Activated CD8-positive, alpha-beta memory T cell treated with anti-CD3 and anti-CD28 coated beads for 48 hours (primary cell): Measurements from ENCODE around the gene PCDHA5.

Experiments used
- DNase-seq, 3 experiments: peaks; one replicate each; pipeline ENCODE4 v3.0.0-alpha.2; 2020; ENCODE audit warnings: low read depth in 2 of 3, low spot score in 2 of 3

The PCDHA5 gene

GRCh38 chr5:140857987-140858240 is 36.5 kb downstream of the PCDHA5 start:
- DNase-seq = no peak

- DNase-seq = no peak
Measured at GRCh38 chr5:140862441-140863295, 41.3 kb downstream of the PCDHA5 start.

- DNase-seq = no peak
Measured at GRCh38 chr5:140868721-140869554, 47.5 kb downstream of the PCDHA5 start, which contains the start of gene PCDHA11. Gene PCDHA11, plus strand, starts transcription at chr5:140868957. Its CDS starts 147 bp downstream, at chr5:140869104.

DNA sequence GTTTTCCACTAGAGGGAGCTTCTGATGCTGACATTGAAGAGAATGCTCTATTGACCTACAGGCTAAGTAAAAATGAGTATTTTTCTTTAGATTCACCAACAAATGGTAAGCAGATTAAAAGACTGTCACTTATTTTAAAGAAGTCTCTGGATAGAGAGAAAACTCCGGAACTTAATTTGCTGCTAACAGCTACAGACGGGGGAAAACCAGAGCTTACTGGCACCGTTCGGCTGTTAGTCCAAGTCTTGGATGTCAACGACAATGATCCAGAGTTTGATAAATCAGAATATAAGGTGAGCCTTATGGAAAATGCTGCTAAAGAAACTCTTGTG is 48.1 kb downstream of the PCDHA5 start:
- DNase-seq = no peak

- no peak for DNase-seq
Measured at GRCh38 chr5:140870221-140871201, 49.1 kb downstream of the PCDHA5 start.
